H1 (cell line): Measurements from ENCODE around the gene ZFAND5. TPM values are rescaled to one million over a fixed set of nuclear protein-coding genes. Genes with fewer than 3 reads are reported as not detected.

Experiments
- CTCF ChIA-PET: fragments of 300-600 bp; sonication (Branson Sonifier 250); formaldehyde crosslinking; loops from one replicate; lab custom pipeline; 2021; ENCODE audit not compliant: partially characterized antibody; lab: Charles Lee
- POLR2A ChIA-PET: fragments of 300-600 bp; sonication (Branson Sonifier 250); formaldehyde crosslinking; loops from one replicate; lab custom pipeline; 2021; ENCODE audit warnings: inconsistent platforms; ENCODE audit not compliant: partially characterized antibody; lab: Charles Lee
- DNase-seq, 2 experiments: peaks; one replicate each; pipeline versions ENCODE4 v3.0.0 to v3.0.0-alpha.2; 2010 to 2022; ENCODE audit warnings: low spot score in 2 of 2, low read depth in 1 of 2, mixed read lengths in 1 of 2
- FAIRE-seq: peaks from 2 replicates; lab custom pipeline; 2011; peaks lifted over from hg19 to GRCh38; lab: Jason Lieb, UNC
- H2AFZ ChIP-seq: 2 replicates; pipeline ENCODE4 v1.8.1; 2012; ENCODE audit warnings: low read length, inconsistent platforms
- H2AK5ac ChIP-seq: 2 replicates; pipeline ENCODE4 v1.6.1; 2013; ENCODE audit warnings: low read depth, low read length
- H2BK120ac ChIP-seq: replicated peaks from 2 replicates; pipeline ENCODE3; 2013; ENCODE audit warnings: low read depth, low read length, inconsistent platforms
- H2BK12ac ChIP-seq: 2 replicates; pipeline ENCODE4 v1.6.1; 2013; ENCODE audit warnings: low read depth, low read length
- H2BK15ac ChIP-seq: 2 replicates; pipeline ENCODE4 v1.6.1; 2013; ENCODE audit warnings: low read length
- H2BK20ac ChIP-seq: 2 replicates; pipeline ENCODE4 v1.6.1; 2013; ENCODE audit warnings: low read length
- H2BK5ac ChIP-seq: 2 replicates; pipeline ENCODE4 v1.6.1; 2013; ENCODE audit warnings: low read depth, low read length
- H3K14ac ChIP-seq: 2 replicates; pipeline ENCODE4 v1.6.1; 2013; ENCODE audit warnings: inconsistent platforms; ENCODE audit not compliant: insufficient read length
- H3K18ac ChIP-seq: 2 replicates; pipeline ENCODE4 v1.6.1; 2013; ENCODE audit warnings: low read length; ENCODE audit errors: extremely low read depth
- H3K23ac ChIP-seq: 2 replicates; pipeline ENCODE4 v1.6.1; 2013; ENCODE audit warnings: inconsistent platforms; ENCODE audit not compliant: insufficient read length
- H3K23me2 ChIP-seq: 2 replicates; pipeline ENCODE4 v1.6.1; 2013; ENCODE audit warnings: low read depth, low read length
- H3K27ac ChIP-seq: 2 replicates; pipeline ENCODE4 v1.6.1; 2011; ENCODE audit warnings: low read depth, low read length, inconsistent platforms
- H3K27me3 ChIP-seq, 4 experiments: replicated peaks in 1 of 4; 1 replicate in 1 of 4; 2 replicates in 3 of 4; pipeline versions ENCODE4 v1.6.1 to v1.8.1; 2011 to 2013; ENCODE audit warnings: low read length in 3 of 4, mild to moderate bottlenecking in 3 of 4, inconsistent platforms in 2 of 4, mixed read lengths in 2 of 4, moderate library complexity in 1 of 4; ENCODE audit not compliant: control insufficient read depth in 3 of 4, insufficient read depth in 3 of 4; ENCODE audit errors: extremely low read depth in 1 of 4
- H3K36me3 ChIP-seq, 4 experiments: 2 replicates each; pipeline versions ENCODE4 v1.6.1 to v1.8.1; 2011 to 2013; ENCODE audit warnings: mild to moderate bottlenecking in 4 of 4, low read length in 3 of 4, moderate library complexity in 2 of 4, control low read depth in 1 of 4, inconsistent platforms in 1 of 4; ENCODE audit not compliant: insufficient read depth in 4 of 4, control insufficient read depth in 2 of 4
- H3K4ac ChIP-seq: replicated peaks from 2 replicates; pipeline ENCODE3; 2013; ENCODE audit warnings: low read length, low read depth, mixed read lengths, inconsistent platforms; ENCODE audit not compliant: insufficient read length
- H3K4me1 ChIP-seq, 4 experiments: replicated peaks in 1 of 4; 1 replicate in 1 of 4; 2 replicates in 3 of 4; pipeline versions ENCODE4 v1.6.1 to v1.8.1; 2011 to 2013; ENCODE audit warnings: low read length in 3 of 4, inconsistent platforms in 2 of 4, mixed read lengths in 1 of 4; ENCODE audit not compliant: insufficient read depth in 4 of 4, control insufficient read depth in 3 of 4
- H3K4me2 ChIP-seq, 2 experiments: 2 replicates each; pipeline versions ENCODE4 v1.6.1 to v1.8.1; 2011 to 2013; ENCODE audit warnings: low read depth in 2 of 2, low read length in 2 of 2, control low read depth in 1 of 2, inconsistent platforms in 1 of 2, mild to moderate bottlenecking in 1 of 2; ENCODE audit not compliant: insufficient read depth in 1 of 2
- H3K4me3 ChIP-seq, 4 experiments: fragments of 200-600, 300-600 bp in 1 of 4; sonication (generic), shearing (Covaris generic), sonication (Bioruptor Twin) in 1 of 4; 2 replicates each; pipeline versions ENCODE4 v1.5.1 to v1.8.1; 2011 to 2016; ENCODE audit warnings: low read length in 4 of 4, low read depth in 3 of 4, control low read depth in 2 of 4, inconsistent platforms in 2 of 4, mild to moderate bottlenecking in 2 of 4, mixed read lengths in 1 of 4, moderate library complexity in 1 of 4; ENCODE audit not compliant: insufficient read depth in 2 of 4; ENCODE audit errors: extremely low read depth in 1 of 4
- H3K56ac ChIP-seq: replicated peaks from 2 replicates; pipeline ENCODE3; 2013; ENCODE audit warnings: low read depth, mild to moderate bottlenecking, mixed read lengths, low read length, inconsistent platforms; ENCODE audit not compliant: insufficient read length
- H3K79me1 ChIP-seq: 2 replicates; pipeline ENCODE4 v1.6.1; 2013; ENCODE audit warnings: low read depth, low read length, control low read depth
- H3K79me2 ChIP-seq, 2 experiments: 2 replicates each; pipeline versions ENCODE4 v1.6.1 to v1.8.1; 2012 to 2013; ENCODE audit warnings: low read length in 2 of 2, mild to moderate bottlenecking in 2 of 2, inconsistent platforms in 1 of 2; ENCODE audit not compliant: insufficient read depth in 2 of 2, control insufficient read depth in 1 of 2
- H3K9ac ChIP-seq, 4 experiments: replicated peaks in 1 of 4; 1 replicate in 1 of 4; 2 replicates in 3 of 4; pipeline versions ENCODE4 v1.6.1 to v1.8.1; 2011 to 2013; ENCODE audit warnings: low read depth in 3 of 4, low read length in 3 of 4, control low read depth in 2 of 4, mild to moderate bottlenecking in 2 of 4, moderate library complexity in 2 of 4, inconsistent platforms in 1 of 4; ENCODE audit errors: extremely low read depth in 1 of 4
- H3K9me3 ChIP-seq, 2 experiments: 2 replicates each; pipeline versions ENCODE4 v1.6.1 to v1.8.1; 2012 to 2013; ENCODE audit warnings: mild to moderate bottlenecking in 2 of 2, moderate library complexity in 2 of 2, control low read depth in 1 of 2, inconsistent platforms in 1 of 2, low read depth in 1 of 2, low read length in 1 of 2, mixed read lengths in 1 of 2; ENCODE audit not compliant: insufficient read depth in 2 of 2
- H4K20me1 ChIP-seq, 2 experiments: replicated peaks in 1 of 2; 2 replicates each; pipeline versions ENCODE3 to v1.8.1; 2011 to 2013; ENCODE audit warnings: inconsistent platforms in 2 of 2, low read length in 2 of 2, mild to moderate bottlenecking in 1 of 2; ENCODE audit not compliant: insufficient read depth in 2 of 2, control insufficient read depth in 1 of 2
- H4K5ac ChIP-seq: 2 replicates; pipeline ENCODE4 v1.6.1; 2013; ENCODE audit warnings: low read length, low read depth, mixed read lengths, inconsistent platforms; ENCODE audit not compliant: insufficient read length
- H4K8ac ChIP-seq: 2 replicates; pipeline ENCODE4 v1.8.0; 2013; ENCODE audit warnings: mild to moderate bottlenecking, moderate library complexity, low read length, inconsistent platforms; ENCODE audit not compliant: insufficient read depth; ENCODE audit errors: extremely low read depth
- H4K91ac ChIP-seq: replicated peaks from 2 replicates; pipeline ENCODE3; 2013; ENCODE audit warnings: low read length, mixed read lengths, inconsistent platforms; ENCODE audit not compliant: insufficient read length
- ATF3 ChIP-seq: IDR thresholded peaks from 2 replicates; pipeline ENCODE4 v1.6.1; 2011; ENCODE audit warnings: low read depth, mild to moderate bottlenecking, low read length; ENCODE audit not compliant: insufficient read depth
- BCL11A ChIP-seq, 2 experiments: IDR thresholded peaks; one replicate each; pipeline ENCODE4 v1.6.1; 2011; ENCODE audit warnings: low read depth in 2 of 2, low read length in 2 of 2, mild to moderate bottlenecking in 2 of 2
- CBX8 ChIP-seq: fragments of 300-800, 300-1000 bp; sonication (generic); IDR thresholded peaks from 2 replicates; pipeline ENCODE4 v1.7.1; 2016; ENCODE audit warnings: low read depth, low read length, borderline replicate concordance
- E2F6 ChIP-seq: IDR thresholded peaks from 2 replicates; pipeline ENCODE4 v1.6.1; 2012; ENCODE audit warnings: inconsistent platforms
- KDM1A ChIP-seq: fragments of 200-600, 300-600 bp; sonication (generic); IDR thresholded peaks from 2 replicates; pipeline ENCODE4 v1.7.1; 2016; ENCODE audit warnings: mild to moderate bottlenecking, low read length, borderline replicate concordance
- MAFK ChIP-seq: IDR thresholded peaks from 2 replicates; pipeline ENCODE4 v1.6.1; 2012; ENCODE audit warnings: low read depth, mild to moderate bottlenecking, improper control_type of control experiment, low read length
- POU5F1 ChIP-seq: IDR thresholded peaks from 2 replicates; pipeline ENCODE4 v1.6.1; 2011; ENCODE audit warnings: low read depth, mild to moderate bottlenecking, low read length, moderate library complexity
- RBBP5 ChIP-seq: IDR thresholded peaks from 2 replicates; pipeline ENCODE4 v1.7.1; 2012; ENCODE audit warnings: low read depth, mild to moderate bottlenecking, inconsistent platforms, low read length, moderate library complexity, borderline replicate concordance
- RFX5 ChIP-seq: IDR thresholded peaks from 2 replicates; pipeline ENCODE4 v1.6.1; 2011; ENCODE audit warnings: low read depth, low read length, improper control_type of control experiment, borderline replicate concordance
- SAP30 ChIP-seq: fragments of 300-600 bp; sonication (generic); IDR thresholded peaks from 2 replicates; pipeline ENCODE4 v1.7.1; 2012; ENCODE audit warnings: low read length, moderate library complexity, mild to moderate bottlenecking, inconsistent platforms; ENCODE audit not compliant: insufficient read depth, insufficient replicate concordance
- SP4 ChIP-seq: IDR thresholded peaks from 2 replicates; pipeline ENCODE4 v1.6.1; 2012; ENCODE audit warnings: low read length, inconsistent platforms
- TAF7 ChIP-seq: optimal IDR thresholded peaks from 2 replicates; pipeline ENCODE3; 2011; ENCODE audit warnings: low read depth, mild to moderate bottlenecking, inconsistent platforms, low read length, moderate library complexity, borderline replicate concordance
- TBP ChIP-seq: IDR thresholded peaks from 2 replicates; pipeline ENCODE4 v1.6.1; 2011; ENCODE audit warnings: low read depth, low read length, improper control_type of control experiment
- polyA plus RNA-seq, 7 experiments: library from polyadenylated mRNA; depleted of rRNA in 3 of 7; stranded (reverse) in 5 of 7; unstranded in 2 of 7; fragments of >200 nt in 5 of 7; fragments of 200-250 nt in 2 of 7; gene quantifications; 1 replicate in 5 of 7; 2 replicates in 1 of 7; 4 replicates in 1 of 7; pipeline versions ENCODE4 v1.2.1 to v1.2.3, GENCODE V29; 2011 to 2013; ENCODE audit warnings: missing spikeins in 2 of 7, mixed read lengths in 2 of 7
- total RNA-seq: library from RNA; stranded (reverse); fragmentation: NEBNext Ultra II Directional; extraction: Animal tissue kit (Norgen Biotek cat#: 25700); gene quantifications from 2 replicates; pipeline ENCODE4 v1.2.1, GENCODE V29; 2021

ZFAND5 gene
- total and polyA plus RNA-seq, 2 of the 8 experiments (the other 6 are each of a cell fraction or from before 2014, with no cell fraction given): 76.7 to 225 TPM

GRCh38 chr9:72360324-72360723, 4.7 kb downstream of the ZFAND5 start:
- Histone ChIP-seq H2BK20ac (no peak overlapping the region), H2BK12ac (no peak overlapping the region), H3K23me2 (no peaks in the 10 kb centered on the region), H3K79me1 (no peaks in the 10 kb centered on the region; the same call in none of the 2 replicates), H4K20me1 (peaks cover 28 to 40% of the 10 kb centered on the region in 2 experiments), H2BK5ac (no peak overlapping the region), H4K5ac (no peak overlapping the region), H2AK5ac (no peak overlapping the region), H3K27ac (no peak overlapping the region), H3K27me3 (no peaks in the 10 kb centered on the region), H3K9me3 (no peaks in the 10 kb centered on the region), H3K4me1 (peaks cover 0 to 10% (median 0%) of the 10 kb centered on the region in 4 experiments; a peak in 4 of 7 replicates), H3K4me3 (peak overlapping the region in 1 of 4 experiments; percentile 84; a peak in 2 of 8 replicates), H3K4ac (no peak overlapping the region), H3K79me2 (peaks cover 42 to 92% of the 10 kb centered on the region in 2 experiments), H2AFZ (no peak overlapping the region), H3K4me2 (peak overlapping the region in 1 of 2 experiments; percentile 34; a peak in 2 of 4 replicates), H3K23ac (no peak overlapping the region), H3K14ac (no peak overlapping the region), H4K91ac (no peak overlapping the region), H3K56ac (no peak overlapping the region), H2BK15ac (no peak overlapping the region), H3K18ac (no peak overlapping the region), H3K36me3 (peaks cover 32 to 89% (median 49%) of the 10 kb centered on the region in 4 experiments), H4K8ac (no peak overlapping the region), H3K9ac (no peak overlapping the region), H2BK120ac (no peak overlapping the region)
- ChIA-PET POLR2A (interaction anchor here (0.7 to 1.7 kb wide), 7 partner anchors 12 to 326 kb away, joined by 3 to 6 read pairs (median 3); no protein-coding TSS in a partner anchor), CTCF (interaction anchor here (0.6 kb wide), 2 partner anchors 44 to 73 kb away, joined by 3 read pairs; no protein-coding TSS in a partner anchor)
- peak; percentile 45 for FAIRE-seq
- no peak for DNase-seq
- TF ChIP-seq ATF3: no peak
- no peak for TF ChIP-seq CBX8
- no peak for TF ChIP-seq SP4
- TF ChIP-seq KDM1A: no peak
- TF ChIP-seq RFX5: no peak
- TF ChIP-seq POU5F1: no peak
- no peak for TF ChIP-seq RBBP5
- no peak for TF ChIP-seq SAP30
- TF ChIP-seq MAFK: no peak
- no peak for TF ChIP-seq TBP
- no peak for TF ChIP-seq BCL11A (IDR thresholded peaks at IDR 0.05; ENCODE audit: low read depth in 2 of 2, low read length in 2 of 2)
- TF ChIP-seq TAF7: no peak
- no peak for TF ChIP-seq E2F6
